K562 (cell line): ENCODE data around the gene RABL2A. TPM values are rescaled to one million over a fixed set of nuclear protein-coding genes. Genes with fewer than 3 reads are reported as not detected.

Source experiments
- ARID1B ChIP-seq: fragments of 450-650 bp; IDR thresholded peaks from 2 replicates; pipeline ENCODE4 v1.6.1; 2016; ENCODE audit warnings: antibody characterized with exemption, mild to moderate bottlenecking, inconsistent platforms
- DACH1 ChIP-seq: fragments of 450-650 bp; IDR thresholded peaks from 2 replicates; pipeline ENCODE4 v1.6.1; 2018; ENCODE audit not compliant: partially characterized antibody
- DEAF1 ChIP-seq: fragments of 450-650 bp; formaldehyde crosslinking; IDR thresholded peaks from 2 replicates; pipeline ENCODE4 v1.4.0; 2020; ENCODE audit warnings: mild to moderate bottlenecking, moderate library complexity
- FOXK1 ChIP-seq: sonication (generic); formaldehyde crosslinking; IDR thresholded peaks from 2 replicates; pipeline ENCODE4 v1.8.0; 2022; ENCODE audit warnings: missing genetic modification reagents, mild to moderate bottlenecking, borderline replicate concordance
- RBFOX2 ChIP-seq: fragments of 200-400 bp; formaldehyde crosslinking; IDR thresholded peaks from 2 replicates; pipeline ENCODE4 v1.6.1; 2017; ENCODE audit warnings: low read depth, mild to moderate bottlenecking, low read length, moderate library complexity
- TCF3 ChIP-seq: sonication (generic); formaldehyde crosslinking; IDR thresholded peaks from 2 replicates; pipeline ENCODE4 v1.4.0; 2020; ENCODE audit warnings: mild to moderate bottlenecking, missing genetic modification reagents
- ZBTB7A ChIP-seq: IDR thresholded peaks from 2 replicates; pipeline ENCODE4 v1.6.1; 2011; ENCODE audit warnings: low read depth, mild to moderate bottlenecking, low read length, moderate library complexity, borderline replicate concordance; ENCODE audit not compliant: control insufficient read depth
- ZNF143 ChIP-seq: sonication (generic); formaldehyde crosslinking; IDR thresholded peaks from 2 replicates; pipeline ENCODE4 v1.9.0; 2022; ENCODE audit warnings: mild to moderate bottlenecking, missing genetic modification reagents
- polyA plus RNA-seq, 8 experiments: library from polyadenylated mRNA; depleted of rRNA in 4 of 8; stranded (reverse) in 5 of 8; unstranded in 3 of 8; fragments of >200 nt; fragmentation: Nextera tagmentation in 2 of 8; fragmentation: Illumina TruSeq in 1 of 8; extraction: Ambion mirVana in 2 of 8; extraction: Trizol in 1 of 8; gene quantifications; 2 replicates each; pipeline versions ENCODE4 v1.2.1 to v1.2.3, GENCODE V29; 2011 to 2014; ENCODE audit warnings: inconsistent platforms in 1 of 8, missing spikeins in 1 of 8
- total RNA-seq, 7 experiments: library from RNA; depleted of rRNA in 6 of 7; stranded (reverse); fragments of >200 nt in 6 of 7; fragmentation: Illumina TruSeq in 2 of 7; extraction: Trizol in 2 of 7; gene quantifications; 2 replicates each; pipeline versions ENCODE4 v1.2.1 to v1.2.3, GENCODE V29; 2011 to 2021; ENCODE audit warnings: low replicate concordance in 1 of 7
- TF ChIP-seq, protein P1 (sequence below), 2 experiments: fragments of 150-350 bp in 1 of 2; IDR thresholded peaks; 2 replicates each; pipeline ENCODE4 v1.6.1; 2012 to 2016; ENCODE audit warnings: low read depth in 2 of 2, low read length in 2 of 2, mild to moderate bottlenecking in 1 of 2, moderate library complexity in 1 of 2
- TF ChIP-seq, protein P2 (sequence below): sonication (generic); formaldehyde crosslinking; IDR thresholded peaks from 2 replicates; pipeline ENCODE4 v1.8.0; 2022; ENCODE audit warnings: mild to moderate bottlenecking, missing genetic modification reagents, borderline replicate concordance
- TF ChIP-seq, protein P3 (sequence below): sonication (generic); formaldehyde crosslinking; IDR thresholded peaks from 2 replicates; pipeline ENCODE4 v1.9.0; 2022; ENCODE audit warnings: mild to moderate bottlenecking, missing genetic modification reagents
- TF ChIP-seq, protein P4 (sequence below): fragments of 250-450 bp; sonication (Bioruptor Pico); IDR thresholded peaks from 2 replicates; pipeline ENCODE4 v1.4.0; 2020

RABL2A gene
- total and polyA plus RNA-seq, 9 of the 15 experiments (the other 6 are each of a cell fraction or from before 2014, with no cell fraction given), result 0.27 to 5.8 (median 3.2) TPM

- TF ChIP-seq, protein P1, sequence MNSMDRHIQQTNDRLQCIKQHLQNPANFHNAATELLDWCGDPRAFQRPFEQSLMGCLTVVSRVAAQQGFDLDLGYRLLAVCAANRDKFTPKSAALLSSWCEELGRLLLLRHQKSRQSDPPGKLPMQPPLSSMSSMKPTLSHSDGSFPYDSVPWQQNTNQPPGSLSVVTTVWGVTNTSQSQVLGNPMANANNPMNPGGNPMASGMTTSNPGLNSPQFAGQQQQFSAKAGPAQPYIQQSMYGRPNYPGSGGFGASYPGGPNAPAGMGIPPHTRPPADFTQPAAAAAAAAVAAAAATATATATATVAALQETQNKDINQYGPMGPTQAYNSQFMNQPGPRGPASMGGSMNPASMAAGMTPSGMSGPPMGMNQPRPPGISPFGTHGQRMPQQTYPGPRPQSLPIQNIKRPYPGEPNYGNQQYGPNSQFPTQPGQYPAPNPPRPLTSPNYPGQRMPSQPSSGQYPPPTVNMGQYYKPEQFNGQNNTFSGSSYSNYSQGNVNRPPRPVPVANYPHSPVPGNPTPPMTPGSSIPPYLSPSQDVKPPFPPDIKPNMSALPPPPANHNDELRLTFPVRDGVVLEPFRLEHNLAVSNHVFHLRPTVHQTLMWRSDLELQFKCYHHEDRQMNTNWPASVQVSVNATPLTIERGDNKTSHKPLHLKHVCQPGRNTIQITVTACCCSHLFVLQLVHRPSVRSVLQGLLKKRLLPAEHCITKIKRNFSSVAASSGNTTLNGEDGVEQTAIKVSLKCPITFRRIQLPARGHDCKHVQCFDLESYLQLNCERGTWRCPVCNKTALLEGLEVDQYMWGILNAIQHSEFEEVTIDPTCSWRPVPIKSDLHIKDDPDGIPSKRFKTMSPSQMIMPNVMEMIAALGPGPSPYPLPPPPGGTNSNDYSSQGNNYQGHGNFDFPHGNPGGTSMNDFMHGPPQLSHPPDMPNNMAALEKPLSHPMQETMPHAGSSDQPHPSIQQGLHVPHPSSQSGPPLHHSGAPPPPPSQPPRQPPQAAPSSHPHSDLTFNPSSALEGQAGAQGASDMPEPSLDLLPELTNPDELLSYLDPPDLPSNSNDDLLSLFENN (IDR thresholded peaks at IDR 0.05; ENCODE audit: low read depth in 2 of 2, low read length in 2 of 2), result 0 out of 4 replicates have a peak, but pooled peaks of 1 of the 2 experiments have one; percentile 20
- peak; percentile 92 for TF ChIP-seq DEAF1 (CRISPR knock-in tag)
- TF ChIP-seq, protein P2, sequence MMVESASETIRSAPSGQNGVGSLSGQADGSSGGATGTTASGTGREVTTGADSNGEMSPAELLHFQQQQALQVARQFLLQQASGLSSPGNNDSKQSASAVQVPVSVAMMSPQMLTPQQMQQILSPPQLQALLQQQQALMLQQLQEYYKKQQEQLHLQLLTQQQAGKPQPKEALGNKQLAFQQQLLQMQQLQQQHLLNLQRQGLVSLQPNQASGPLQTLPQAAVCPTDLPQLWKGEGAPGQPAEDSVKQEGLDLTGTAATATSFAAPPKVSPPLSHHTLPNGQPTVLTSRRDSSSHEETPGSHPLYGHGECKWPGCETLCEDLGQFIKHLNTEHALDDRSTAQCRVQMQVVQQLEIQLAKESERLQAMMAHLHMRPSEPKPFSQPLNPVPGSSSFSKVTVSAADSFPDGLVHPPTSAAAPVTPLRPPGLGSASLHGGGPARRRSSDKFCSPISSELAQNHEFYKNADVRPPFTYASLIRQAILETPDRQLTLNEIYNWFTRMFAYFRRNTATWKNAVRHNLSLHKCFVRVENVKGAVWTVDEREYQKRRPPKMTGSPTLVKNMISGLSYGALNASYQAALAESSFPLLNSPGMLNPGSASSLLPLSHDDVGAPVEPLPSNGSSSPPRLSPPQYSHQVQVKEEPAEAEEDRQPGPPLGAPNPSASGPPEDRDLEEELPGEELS (CRISPR knock-in tag), result peak; percentile 64; the same call in 1 of the 2 replicates
- TF ChIP-seq ZBTB7A, result peak; percentile 17; the same call in 1 of the 2 replicates
- TF ChIP-seq ZNF143 (CRISPR knock-in tag), result peak; percentile 34; the same call in 1 of the 2 replicates
- peak; percentile 29; the same call in 1 of the 2 replicates for TF ChIP-seq TCF3 (CRISPR knock-in tag)
- TF ChIP-seq FOXK1 (CRISPR knock-in tag), result peak; percentile 63; the same call in 1 of the 2 replicates
- peak; percentile 35 for TF ChIP-seq DACH1
- TF ChIP-seq ARID1B, result peak; percentile 12; the same call in 1 of the 2 replicates
- TF ChIP-seq, protein P3, sequence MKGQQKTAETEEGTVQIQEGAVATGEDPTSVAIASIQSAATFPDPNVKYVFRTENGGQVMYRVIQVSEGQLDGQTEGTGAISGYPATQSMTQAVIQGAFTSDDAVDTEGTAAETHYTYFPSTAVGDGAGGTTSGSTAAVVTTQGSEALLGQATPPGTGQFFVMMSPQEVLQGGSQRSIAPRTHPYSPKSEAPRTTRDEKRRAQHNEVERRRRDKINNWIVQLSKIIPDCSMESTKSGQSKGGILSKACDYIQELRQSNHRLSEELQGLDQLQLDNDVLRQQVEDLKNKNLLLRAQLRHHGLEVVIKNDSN (CRISPR knock-in tag), result 0 out of 2 replicates have a peak, but pooled peaks have one; percentile 20
- TF ChIP-seq, protein P4, sequence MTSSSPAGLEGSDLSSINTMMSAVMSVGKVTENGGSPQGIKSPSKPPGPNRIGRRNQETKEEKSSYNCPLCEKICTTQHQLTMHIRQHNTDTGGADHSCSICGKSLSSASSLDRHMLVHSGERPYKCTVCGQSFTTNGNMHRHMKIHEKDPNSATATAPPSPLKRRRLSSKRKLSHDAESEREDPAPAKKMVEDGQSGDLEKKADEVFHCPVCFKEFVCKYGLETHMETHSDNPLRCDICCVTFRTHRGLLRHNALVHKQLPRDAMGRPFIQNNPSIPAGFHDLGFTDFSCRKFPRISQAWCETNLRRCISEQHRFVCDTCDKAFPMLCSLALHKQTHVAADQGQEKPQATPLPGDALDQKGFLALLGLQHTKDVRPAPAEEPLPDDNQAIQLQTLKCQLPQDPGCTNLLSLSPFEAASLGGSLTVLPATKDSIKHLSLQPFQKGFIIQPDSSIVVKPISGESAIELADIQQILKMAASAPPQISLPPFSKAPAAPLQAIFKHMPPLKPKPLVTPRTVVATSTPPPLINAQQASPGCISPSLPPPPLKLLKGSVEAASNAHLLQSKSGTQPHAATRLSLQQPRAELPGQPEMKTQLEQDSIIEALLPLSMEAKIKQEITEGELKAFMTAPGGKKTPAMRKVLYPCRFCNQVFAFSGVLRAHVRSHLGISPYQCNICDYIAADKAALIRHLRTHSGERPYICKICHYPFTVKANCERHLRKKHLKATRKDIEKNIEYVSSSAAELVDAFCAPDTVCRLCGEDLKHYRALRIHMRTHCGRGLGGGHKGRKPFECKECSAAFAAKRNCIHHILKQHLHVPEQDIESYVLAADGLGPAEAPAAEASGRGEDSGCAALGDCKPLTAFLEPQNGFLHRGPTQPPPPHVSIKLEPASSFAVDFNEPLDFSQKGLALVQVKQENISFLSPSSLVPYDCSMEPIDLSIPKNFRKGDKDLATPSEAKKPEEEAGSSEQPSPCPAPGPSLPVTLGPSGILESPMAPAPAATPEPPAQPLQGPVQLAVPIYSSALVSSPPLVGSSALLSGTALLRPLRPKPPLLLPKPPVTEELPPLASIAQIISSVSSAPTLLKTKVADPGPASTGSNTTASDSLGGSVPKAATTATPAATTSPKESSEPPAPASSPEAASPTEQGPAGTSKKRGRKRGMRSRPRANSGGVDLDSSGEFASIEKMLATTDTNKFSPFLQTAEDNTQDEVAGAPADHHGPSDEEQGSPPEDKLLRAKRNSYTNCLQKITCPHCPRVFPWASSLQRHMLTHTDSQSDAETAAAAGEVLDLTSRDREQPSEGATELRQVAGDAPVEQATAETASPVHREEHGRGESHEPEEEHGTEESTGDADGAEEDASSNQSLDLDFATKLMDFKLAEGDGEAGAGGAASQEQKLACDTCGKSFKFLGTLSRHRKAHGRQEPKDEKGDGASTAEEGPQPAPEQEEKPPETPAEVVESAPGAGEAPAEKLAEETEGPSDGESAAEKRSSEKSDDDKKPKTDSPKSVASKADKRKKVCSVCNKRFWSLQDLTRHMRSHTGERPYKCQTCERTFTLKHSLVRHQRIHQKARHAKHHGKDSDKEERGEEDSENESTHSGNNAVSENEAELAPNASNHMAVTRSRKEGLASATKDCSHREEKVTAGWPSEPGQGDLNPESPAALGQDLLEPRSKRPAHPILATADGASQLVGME (CRISPR knock-in tag), result peak; percentile 59; the same call in 1 of the 2 replicates
- peak; percentile 69 for TF ChIP-seq RBFOX2
Measured at GRCh38 chr2:113604085-113604477, 23.0 kb upstream of the RABL2A start (continued).
